HEK293 (cell line): ENCODE results near the gene NEU4.

ENCODE experiments used
- CTCF ChIA-PET: fragments of 350-600 bp; formaldehyde crosslinking; extraction: SDS; loops from one replicate; lab custom pipeline; 2021; ENCODE audit warnings: antibody characterized with exemption; lab: Yijun Ruan, JAX
- POLR2A ChIA-PET: fragments of 300-600 bp; formaldehyde crosslinking; extraction: SDS; loops from one replicate; lab custom pipeline; 2020; ENCODE audit warnings: antibody characterized with exemption, inconsistent platforms; lab: Yijun Ruan, JAX
- H3K27ac ChIP-seq: fragments of 200-500 bp; sonication (Bioruptor generic); 2 replicates; pipeline ENCODE4 v1.5.1; 2014; ENCODE audit warnings: low read depth, low read length, control low read depth, inconsistent platforms; ENCODE audit errors: extremely low read depth
- H3K36me3 ChIP-seq, 2 experiments: fragments of 200-500 bp in 1 of 2; sonication (Bioruptor generic) in 1 of 2; 1 replicate in 1 of 2; 2 replicates in 1 of 2; pipeline ENCODE4 v1.5.1; 2014 to 2017; ENCODE audit warnings: inconsistent platforms in 2 of 2, low read length in 2 of 2; ENCODE audit not compliant: control insufficient read depth in 2 of 2, insufficient read depth in 1 of 2
- H3K4me1 ChIP-seq: fragments of 200-500 bp; sonication (Bioruptor generic); 2 replicates; pipeline ENCODE4 v1.5.1; 2014; ENCODE audit warnings: mild to moderate bottlenecking, low read length, inconsistent platforms; ENCODE audit not compliant: control insufficient read depth, insufficient read depth
- H3K4me3 ChIP-seq: 2 replicates; pipeline ENCODE4 v1.5.1; 2011; ENCODE audit warnings: low read depth, mild to moderate bottlenecking, control low read depth, low read length, moderate library complexity
- H3K9me3 ChIP-seq: fragments of 200-500 bp; sonication (Bioruptor generic); 2 replicates; pipeline ENCODE4 v1.5.1; 2014; ENCODE audit warnings: low read depth, low read length, inconsistent platforms; ENCODE audit not compliant: control insufficient read depth, insufficient read depth
- ELK4 ChIP-seq: IDR thresholded peaks from 2 replicates; pipeline ENCODE4 v1.6.1; 2011; ENCODE audit warnings: mild to moderate bottlenecking, low read depth, low read length, borderline replicate concordance
- HOXC10 ChIP-seq: sonication (generic); formaldehyde crosslinking; IDR thresholded peaks from 2 replicates; pipeline ENCODE4 v1.8.1; 2023; ENCODE audit warnings: mild to moderate bottlenecking, missing genetic modification reagents
- PRDM6 ChIP-seq: fragments of 450-650 bp; formaldehyde crosslinking; IDR thresholded peaks from 2 replicates; pipeline ENCODE4 v1.5.1; 2017; ENCODE audit warnings: missing biosample characterization, missing genetic modification characterization
- RBAK ChIP-seq: fragments of 450-650 bp; formaldehyde crosslinking; IDR thresholded peaks from 2 replicates; pipeline ENCODE4 v1.5.1; 2016; ENCODE audit warnings: missing biosample characterization, missing genetic modification characterization
- SP2 ChIP-seq: fragments of 450-650 bp; formaldehyde crosslinking; IDR thresholded peaks from 2 replicates; pipeline ENCODE4 v1.5.1; 2016; ENCODE audit warnings: missing biosample characterization, missing genetic modification characterization
- WT1 ChIP-seq: fragments of 450-650 bp; formaldehyde crosslinking; IDR thresholded peaks from 2 replicates; pipeline ENCODE4 v1.5.1; 2016; ENCODE audit warnings: missing biosample characterization, missing genetic modification characterization
- ZBTB48 ChIP-seq: fragments of 450-650 bp; formaldehyde crosslinking; IDR thresholded peaks from 2 replicates; pipeline ENCODE4 v1.5.1; 2016; ENCODE audit warnings: missing biosample characterization, missing genetic modification characterization
- ZNF175 ChIP-seq: fragments of 450-650 bp; formaldehyde crosslinking; IDR thresholded peaks from 2 replicates; pipeline ENCODE4 v1.5.1; 2016; ENCODE audit warnings: missing biosample characterization, missing genetic modification characterization
- ZNF184 ChIP-seq: fragments of 450-650 bp; IDR thresholded peaks from 2 replicates; pipeline ENCODE4 v1.5.1; 2018; ENCODE audit warnings: missing biosample characterization, mild to moderate bottlenecking, missing genetic modification characterization
- ZNF350 ChIP-seq: fragments of 450-650 bp; formaldehyde crosslinking; IDR thresholded peaks from 2 replicates; pipeline ENCODE4 v1.5.0; 2017; ENCODE audit warnings: missing biosample characterization, mild to moderate bottlenecking, missing genetic modification characterization
- ZNF529 ChIP-seq: fragments of 450-650 bp; formaldehyde crosslinking; IDR thresholded peaks from 2 replicates; pipeline ENCODE4 v1.5.1; 2017; ENCODE audit warnings: missing genetic modification characterization, missing biosample characterization; ENCODE audit not compliant: insufficient replicate concordance
- ZNF610 ChIP-seq: fragments of 450-650 bp; formaldehyde crosslinking; IDR thresholded peaks from 2 replicates; pipeline ENCODE4 v1.5.1; 2016; ENCODE audit warnings: missing biosample characterization, missing genetic modification characterization, borderline replicate concordance
- ZNF654 ChIP-seq: fragments of 450-650 bp; formaldehyde crosslinking; IDR thresholded peaks from 2 replicates; pipeline ENCODE4 v1.5.1; 2016; ENCODE audit warnings: low read depth, missing biosample characterization, missing genetic modification characterization
- ZNF664 ChIP-seq: fragments of 450-650 bp; formaldehyde crosslinking; IDR thresholded peaks from 2 replicates; pipeline ENCODE4 v1.5.1; 2016; ENCODE audit warnings: missing biosample characterization, missing genetic modification characterization
- ZNF768 ChIP-seq: fragments of 450-650 bp; formaldehyde crosslinking; IDR thresholded peaks from 2 replicates; pipeline ENCODE4 v1.5.1; 2018; ENCODE audit warnings: missing biosample characterization, mild to moderate bottlenecking, missing genetic modification characterization
- ZNF792 ChIP-seq: fragments of 450-650 bp; formaldehyde crosslinking; IDR thresholded peaks from 2 replicates; pipeline ENCODE4 v1.5.1; 2016; ENCODE audit warnings: missing biosample characterization, missing genetic modification characterization
- ZSCAN30 ChIP-seq: fragments of 450-650 bp; IDR thresholded peaks from 2 replicates; pipeline ENCODE4 v1.5.1; 2018; ENCODE audit warnings: missing biosample characterization, mild to moderate bottlenecking, missing genetic modification characterization, moderate library complexity

Gene NEU4

GRCh38 chr2:241809383-241810306 lies 652 bp downstream of the NEU4 start:
- no peaks in the 10 kb centered on the region for H3K36me3 ChIP-seq
- H3K27ac ChIP-seq = no peak overlapping the region
- no peak overlapping the region for H3K4me3 ChIP-seq
- ChIA-PET POLR2A (no interaction called here), CTCF (interaction anchor here (0.6 to 0.9 kb wide), 2 partner anchors 16 to 69 kb away, joined by 3 read pairs; no protein-coding TSS in a partner anchor)
- TF ChIP-seq ZBTB48 = no peak
- no peak for TF ChIP-seq ZNF654 (tag by site-specific recombination)
- TF ChIP-seq PRDM6 (tag by site-specific recombination) = no peak
- no peak for TF ChIP-seq ELK4
- no peak for TF ChIP-seq ZNF610 (tag by site-specific recombination)
- no peak for TF ChIP-seq SP2
- TF ChIP-seq ZNF792 = no peak
- no peak for TF ChIP-seq HOXC10 (CRISPR knock-in tag)
- TF ChIP-seq RBAK (tag by site-specific recombination) = no peak
- TF ChIP-seq ZNF768 (tag by site-specific recombination) = no peak
- no peak for TF ChIP-seq ZNF350 (tag by site-specific recombination)
- no peak for TF ChIP-seq ZNF529 (tag by site-specific recombination)
- TF ChIP-seq WT1 (tag by site-specific recombination) = no peak
- TF ChIP-seq ZNF664 = no peak
- no peak for TF ChIP-seq ZNF184 (tag by site-specific recombination)
- no peak for TF ChIP-seq ZSCAN30 (tag by site-specific recombination)
- H3K4me1 ChIP-seq = no peaks in the 10 kb centered on the region
- no peaks in the 10 kb centered on the region for H3K9me3 ChIP-seq

DNA sequence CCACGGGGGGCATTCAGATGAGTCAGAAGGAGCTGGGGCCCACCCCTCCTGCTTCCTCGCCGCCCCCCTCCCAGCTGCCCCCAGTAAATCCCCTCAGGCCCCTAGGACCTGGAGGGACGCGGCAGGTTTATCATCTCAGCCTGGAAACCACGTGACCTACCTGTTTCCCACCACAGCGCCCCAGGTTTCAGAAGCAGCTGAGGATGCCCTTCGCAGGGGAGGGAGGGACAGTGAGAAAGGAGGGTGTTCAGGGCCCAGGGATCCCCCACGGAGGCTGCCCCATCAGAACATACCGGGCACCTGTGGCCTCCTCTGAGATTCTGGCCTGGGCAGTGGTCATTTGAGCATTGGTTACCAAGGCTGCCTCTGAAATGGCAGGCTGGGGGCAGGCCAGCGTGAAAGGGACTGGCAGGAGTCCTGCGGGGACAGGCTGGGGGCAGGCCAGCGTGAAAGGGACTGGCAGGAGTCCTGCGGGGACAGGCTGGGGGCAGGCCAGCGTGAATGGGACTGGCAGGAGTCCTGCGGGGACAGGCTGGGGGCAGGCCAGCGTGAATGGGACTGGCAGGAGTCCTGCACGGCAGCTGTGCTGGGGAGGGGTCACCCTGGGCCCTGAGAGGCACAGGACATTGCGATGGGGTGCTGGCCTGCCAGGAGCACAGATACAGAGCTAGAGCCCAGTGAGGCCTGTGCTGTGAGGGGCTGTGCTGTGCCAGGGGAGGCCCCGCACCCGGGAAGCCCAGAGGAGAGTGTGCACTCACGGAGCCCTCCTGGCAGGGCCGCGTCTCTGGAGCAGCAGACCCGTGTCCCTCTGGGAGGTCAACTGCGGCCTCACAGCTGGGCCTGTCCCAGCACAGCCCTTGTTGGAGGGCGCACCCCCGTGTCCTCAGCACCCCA lies 1.6 kb downstream of the NEU4 start:
- CTCF ChIA-PET = interaction anchor here (0.6 to 0.9 kb wide), 2 partner anchors 15 to 68 kb away, joined by 3 read pairs; no protein-coding TSS in a partner anchor
- POLR2A ChIA-PET = no interaction called here
- Histone ChIP-seq H3K9me3 (no peaks in the 10 kb centered on the region), H3K4me1 (no peaks in the 10 kb centered on the region), H3K36me3 (no peaks in the 10 kb centered on the region), H3K27ac (no peak overlapping the region), H3K4me3 (no peak overlapping the region)
- no peak for TF ChIP-seq ZNF175 (tag by site-specific recombination)
